OCI-LY3 (cell line): Measurements from ENCODE around the gene SIRT6.
A peak's percentile ranks its signal among the peaks of the same experiment; 100 is the strongest.
"Not testable (repeated sequence)": the region's sequence is repeated elsewhere in the genome, so short reads cannot be mapped to it uniquely, and the experiment has no call there.

Experiments
- H2AFZ ChIP-seq: fragments of 200-600, 300-600 bp; shearing (Covaris generic); 2 replicates; pipeline ENCODE4 v1.6.0; 2014; ENCODE audit warnings: antibody characterized with exemption, low read depth, low read length
- H3K27ac ChIP-seq: fragments of 200-600, 300-600 bp; sonication (generic); 2 replicates; pipeline ENCODE4 v1.5.1; 2014; ENCODE audit warnings: mild to moderate bottlenecking, low read length, moderate library complexity, mixed read lengths
- H3K27me3 ChIP-seq: fragments of 200-600, 300-600 bp; sonication (generic); 2 replicates; pipeline ENCODE4 v1.6.1; 2014; ENCODE audit warnings: low read depth, low read length, mixed read lengths
- H3K36me3 ChIP-seq: fragments of 200-600, 300-600 bp; sonication (generic); replicated peaks from 2 replicates; pipeline ENCODE3; 2014; ENCODE audit warnings: low read depth, low read length, mixed read lengths
- H3K4me1 ChIP-seq: fragments of 300-600, 200-600 bp; sonication (generic); 2 replicates; pipeline ENCODE4 v1.6.1; 2014; ENCODE audit warnings: low read length, mixed read lengths
- H3K4me2 ChIP-seq: fragments of 200-600, 300-600 bp; sonication (generic); 2 replicates; pipeline ENCODE4 v1.6.1; 2014; ENCODE audit warnings: low read length, mixed read lengths
- H3K4me3 ChIP-seq: fragments of 300-600, 200-600 bp; sonication (generic); 2 replicates; pipeline ENCODE4 v1.5.1; 2014; ENCODE audit warnings: antibody characterized with exemption, mild to moderate bottlenecking, low read length, moderate library complexity
- H3K79me2 ChIP-seq: fragments of 300-600, 200-600 bp; shearing (Covaris generic); 2 replicates; pipeline ENCODE4 v1.6.1; 2014; ENCODE audit warnings: mild to moderate bottlenecking, low read length, mixed read lengths
- H3K9ac ChIP-seq: fragments of 300-600, 200-600 bp; shearing (Covaris generic); 2 replicates; pipeline ENCODE4 v1.6.0; 2014; ENCODE audit warnings: mild to moderate bottlenecking, low read length, moderate library complexity
- H3K9me3 ChIP-seq: fragments of 200-600, 300-600 bp; shearing (Covaris generic); 2 replicates; pipeline ENCODE4 v1.6.1; 2014; ENCODE audit warnings: low read length, mixed read lengths; ENCODE audit not compliant: insufficient read depth
- H4K20me1 ChIP-seq: fragments of 200-600, 300-600 bp; sonication (generic); 2 replicates; pipeline ENCODE4 v1.6.1; 2016; ENCODE audit warnings: low read length, mixed read lengths; ENCODE audit not compliant: insufficient read depth
- EZH2phosphoT487 ChIP-seq: fragments of 200-600 bp; shearing (Covaris generic); IDR thresholded peaks from 2 replicates; pipeline ENCODE4 v1.6.1; 2018; ENCODE audit warnings: antibody characterized with exemption, mixed run types, low read depth
- TF ChIP-seq, protein P1 (sequence below): fragments of 200-600, 300-600 bp; sonication (generic); IDR thresholded peaks from 2 replicates; pipeline ENCODE4 v1.5.1; 2014; ENCODE audit warnings: antibody characterized with exemption, low read length, low read depth

The SIRT6 gene

DNA sequence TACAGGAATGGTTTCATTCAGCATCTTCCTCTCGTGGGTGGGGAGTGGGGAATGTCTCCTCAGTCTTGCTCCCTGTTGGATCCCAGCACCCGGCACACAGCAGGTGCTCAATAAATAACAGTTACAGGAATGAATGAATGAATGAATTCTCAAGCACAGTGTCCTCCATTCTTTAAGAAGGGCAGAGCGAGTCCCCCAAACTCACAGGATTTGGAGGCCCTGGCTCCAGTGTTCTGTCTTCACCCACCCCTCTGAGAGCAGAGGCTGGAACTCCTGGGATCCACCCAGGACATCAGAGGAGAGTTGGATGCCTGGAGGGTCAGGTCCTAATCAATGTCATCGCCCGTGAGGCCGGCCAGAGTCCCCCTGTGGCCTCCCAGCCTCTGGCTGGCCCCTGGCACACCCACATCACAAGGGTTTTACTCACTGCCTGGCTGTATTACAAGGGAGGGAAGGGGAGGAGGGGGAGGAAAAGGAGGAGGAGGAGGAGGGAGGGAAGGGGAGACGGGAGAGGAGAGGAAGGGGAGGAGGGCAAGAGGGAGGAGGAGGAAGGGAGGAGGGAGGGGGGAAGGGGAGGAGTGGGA, 37.6 kb downstream of the SIRT6 start:
- TF ChIP-seq, protein P1, sequence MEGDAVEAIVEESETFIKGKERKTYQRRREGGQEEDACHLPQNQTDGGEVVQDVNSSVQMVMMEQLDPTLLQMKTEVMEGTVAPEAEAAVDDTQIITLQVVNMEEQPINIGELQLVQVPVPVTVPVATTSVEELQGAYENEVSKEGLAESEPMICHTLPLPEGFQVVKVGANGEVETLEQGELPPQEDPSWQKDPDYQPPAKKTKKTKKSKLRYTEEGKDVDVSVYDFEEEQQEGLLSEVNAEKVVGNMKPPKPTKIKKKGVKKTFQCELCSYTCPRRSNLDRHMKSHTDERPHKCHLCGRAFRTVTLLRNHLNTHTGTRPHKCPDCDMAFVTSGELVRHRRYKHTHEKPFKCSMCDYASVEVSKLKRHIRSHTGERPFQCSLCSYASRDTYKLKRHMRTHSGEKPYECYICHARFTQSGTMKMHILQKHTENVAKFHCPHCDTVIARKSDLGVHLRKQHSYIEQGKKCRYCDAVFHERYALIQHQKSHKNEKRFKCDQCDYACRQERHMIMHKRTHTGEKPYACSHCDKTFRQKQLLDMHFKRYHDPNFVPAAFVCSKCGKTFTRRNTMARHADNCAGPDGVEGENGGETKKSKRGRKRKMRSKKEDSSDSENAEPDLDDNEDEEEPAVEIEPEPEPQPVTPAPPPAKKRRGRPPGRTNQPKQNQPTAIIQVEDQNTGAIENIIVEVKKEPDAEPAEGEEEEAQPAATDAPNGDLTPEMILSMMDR: no peak
- TF ChIP-seq EZH2phosphoT487: no peak
- Histone ChIP-seq H3K36me3 (no peaks in the 10 kb centered on the region), H3K27ac (no peak overlapping the region), H3K9me3 (no peaks in the 10 kb centered on the region), H3K4me2 (no peak overlapping the region), H2AFZ (no peak overlapping the region), H3K9ac (no peak overlapping the region), H3K4me3 (no peak overlapping the region), H3K4me1 (peaks cover 4% of the 10 kb centered on the region; the same call in 1 of the 2 replicates), H3K27me3 (peaks cover 17% of the 10 kb centered on the region), H3K79me2 (no peaks in the 10 kb centered on the region), H4K20me1 (no peaks in the 10 kb centered on the region)

GRCh38 chr19:4142916-4143315, 39.4 kb downstream of the SIRT6 start:
- not testable (repeated sequence) for H3K9ac ChIP-seq, H3K4me2 ChIP-seq, H3K9me3 ChIP-seq, H3K4me3 ChIP-seq, H4K20me1 ChIP-seq, H3K36me3 ChIP-seq, H3K27ac ChIP-seq, H2AFZ ChIP-seq, H3K79me2 ChIP-seq
- peaks cover 12% of the 10 kb centered on the region for H3K4me1 ChIP-seq
- H3K27me3 ChIP-seq: peaks cover 15% of the 10 kb centered on the region

DNA sequence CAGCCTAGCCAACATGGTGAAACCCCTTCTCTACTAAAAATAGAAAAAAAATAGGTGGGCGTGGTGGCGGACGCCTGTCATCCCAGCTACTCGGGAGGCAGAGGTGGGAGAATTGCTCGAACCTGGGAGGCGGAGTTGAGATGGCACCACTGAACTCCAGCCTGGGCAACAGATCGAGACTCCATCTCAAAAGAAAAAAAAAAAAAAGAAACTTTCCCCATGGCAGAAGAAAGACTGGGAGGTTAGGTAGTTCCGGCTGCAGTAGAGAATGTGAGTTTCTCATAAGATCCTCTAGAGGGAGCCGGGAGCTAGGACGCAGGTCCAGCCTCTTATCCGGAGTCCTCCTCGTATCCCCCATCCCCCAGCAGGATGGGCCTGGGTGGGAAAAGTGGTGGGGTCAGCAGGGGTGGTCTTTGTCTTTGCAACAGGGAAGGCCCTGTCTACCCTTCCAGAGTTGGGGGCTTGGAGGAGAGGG, 42.1 kb downstream of the SIRT6 start:
- Histone ChIP-seq H4K20me1 (no peaks in the 10 kb centered on the region), H2AFZ (peak overlapping the region; percentile 85), H3K36me3 (no peaks in the 10 kb centered on the region), H3K4me3 (peak overlapping the region; percentile 79), H3K9ac (peak overlapping the region; percentile 50), H3K4me1 (peaks cover 15% of the 10 kb centered on the region), H3K4me2 (peak overlapping the region; percentile 93), H3K9me3 (no peaks in the 10 kb centered on the region), H3K27me3 (peaks cover 9% of the 10 kb centered on the region), H3K79me2 (no peaks in the 10 kb centered on the region), H3K27ac (no peak overlapping the region)
- TF ChIP-seq, protein P1: peak; percentile 67
- TF ChIP-seq EZH2phosphoT487: no peak

DNA sequence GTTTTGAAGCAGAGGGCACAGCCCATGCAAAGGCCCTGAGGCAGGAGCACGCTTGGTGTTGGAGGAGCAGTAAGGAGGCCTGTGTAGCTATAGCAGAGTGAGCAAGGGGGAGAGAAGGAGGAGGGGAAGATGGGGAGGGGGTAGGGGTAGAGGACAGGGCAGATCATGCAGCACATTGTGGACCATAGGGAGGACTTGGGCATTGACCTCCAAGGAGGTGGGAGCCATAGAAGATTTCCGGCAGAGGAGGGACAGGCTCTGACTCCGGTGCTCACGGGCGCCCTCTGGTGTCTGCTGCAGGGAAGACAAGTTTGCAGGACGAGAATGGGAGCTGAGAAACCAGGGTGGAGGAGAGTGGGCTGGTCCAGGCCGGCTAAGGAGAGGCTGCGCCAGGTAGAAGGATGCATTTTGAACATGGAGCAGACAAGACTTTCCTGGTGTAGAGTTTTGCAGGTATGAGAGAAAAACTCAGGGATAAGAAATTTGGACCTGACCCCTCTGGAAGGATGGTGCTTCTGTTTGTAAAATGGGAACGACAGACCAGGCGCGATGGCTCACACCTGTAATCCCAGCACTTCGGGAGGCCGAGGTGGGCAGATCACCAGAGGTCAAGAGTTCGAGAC, 42.6 kb downstream of the SIRT6 start:
- H2AFZ ChIP-seq: no peak overlapping the region

More for the DNA sequence above, 42.6 kb downstream of the SIRT6 start:
- H3K79me2 ChIP-seq: no peaks in the 10 kb centered on the region
- H3K9ac ChIP-seq: no peak overlapping the region
- no peak overlapping the region for H3K27ac ChIP-seq
- H3K36me3 ChIP-seq: no peaks in the 10 kb centered on the region
- no peaks in the 10 kb centered on the region for H4K20me1 ChIP-seq
- H3K4me1 ChIP-seq: peaks cover 15% of the 10 kb centered on the region
- H3K4me2 ChIP-seq: peak overlapping the region; percentile 93; the same call in 1 of the 2 replicates
- no peak overlapping the region for H3K4me3 ChIP-seq
- peaks cover 8% of the 10 kb centered on the region for H3K27me3 ChIP-seq
- TF ChIP-seq, protein P1: peak; percentile 88
- TF ChIP-seq EZH2phosphoT487: no peak
- no peaks in the 10 kb centered on the region for H3K9me3 ChIP-seq
